GF-D8 (cell line): ENCODE results near the gene ACVR1B.

Experiments used
- DNase-seq: peaks from one replicate; lab custom pipeline; 2025; lab: John Stamatoyannopoulos, UW

Gene ACVR1B

GRCh38 chr12:52004042-52004648, 52.6 kb downstream of the ACVR1B start:
- no peak for DNase-seq

- no peak for DNase-seq
Measured at GRCh38 chr12:52005218-52005902, 53.9 kb downstream of the ACVR1B start.

- DNase-seq, result no peak
Measured at GRCh38 chr12:52005903-52006703, 54.6 kb downstream of the ACVR1B start.

- no peak for DNase-seq
Measured at GRCh38 chr12:52006726-52007157, 55.2 kb downstream of the ACVR1B start, which contains the start of gene TAMALIN. TAMALIN (plus strand) TSS chr12:52006946; CDS start chr12:52007020, 74 bp downstream.

DNA sequence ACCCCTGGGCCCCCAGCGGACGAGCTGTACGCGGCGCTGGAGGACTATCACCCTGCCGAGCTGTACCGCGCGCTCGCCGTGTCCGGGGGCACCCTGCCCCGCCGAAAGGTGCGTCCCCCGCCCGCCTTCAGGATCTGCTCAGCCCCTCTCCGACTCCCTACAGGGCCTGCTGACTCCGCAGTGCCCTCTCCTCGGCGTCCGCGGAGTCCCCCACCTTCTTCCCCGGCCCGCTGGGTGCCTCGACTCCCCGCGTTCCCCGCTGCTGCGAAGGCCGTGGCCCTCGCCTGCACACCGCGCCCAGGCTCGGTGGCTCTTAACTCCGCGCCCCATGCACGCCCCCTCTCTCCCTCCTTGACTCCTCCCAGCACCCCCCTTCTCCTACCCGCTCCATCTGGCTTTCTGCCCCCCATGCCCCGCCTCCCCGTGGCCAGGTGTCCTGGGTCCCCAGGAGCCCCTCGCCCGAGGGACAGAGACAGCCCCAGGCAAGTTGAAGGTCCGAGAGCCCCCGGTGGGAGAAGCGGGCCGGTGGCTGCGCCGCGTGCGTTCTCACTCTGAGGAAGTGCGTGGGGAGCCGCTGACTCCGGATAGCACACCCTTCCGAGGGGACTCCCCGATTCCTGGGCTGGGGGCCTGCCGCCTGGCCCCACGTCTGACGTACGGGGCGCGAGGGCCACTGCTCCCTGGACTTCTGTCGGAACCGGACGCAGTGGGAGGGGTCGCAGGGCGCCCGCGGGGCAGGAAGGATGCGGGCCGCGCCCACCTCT, 55.8 kb downstream of the ACVR1B start:
- DNase-seq, result no peak

DNA sequence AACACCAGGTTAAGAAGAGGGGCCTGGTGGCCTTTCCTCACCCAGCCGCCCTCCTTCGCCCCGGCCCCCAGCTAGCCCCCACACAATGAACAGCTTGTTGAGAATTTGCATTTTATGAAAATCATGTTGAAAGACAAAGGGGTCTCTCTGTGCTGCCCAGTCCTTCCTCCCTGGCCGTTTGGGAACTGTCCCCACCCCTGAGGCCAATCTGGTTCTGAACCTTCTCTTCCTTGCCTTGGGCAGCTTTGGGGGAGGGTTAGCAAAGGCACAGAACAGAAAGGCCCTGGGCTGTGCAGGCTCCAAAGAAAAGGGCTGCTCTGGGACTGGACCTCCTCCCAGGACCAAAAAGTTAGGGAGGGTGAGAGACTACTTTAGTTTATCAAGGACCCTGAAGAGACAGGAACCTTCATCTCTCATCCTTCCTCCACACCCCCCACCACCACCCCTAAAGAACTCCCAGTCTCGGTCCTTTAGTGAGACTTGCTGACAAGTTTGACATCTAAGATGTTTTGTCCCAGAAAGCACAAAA, 56.5 kb downstream of the ACVR1B start:
- no peak for DNase-seq

DNA sequence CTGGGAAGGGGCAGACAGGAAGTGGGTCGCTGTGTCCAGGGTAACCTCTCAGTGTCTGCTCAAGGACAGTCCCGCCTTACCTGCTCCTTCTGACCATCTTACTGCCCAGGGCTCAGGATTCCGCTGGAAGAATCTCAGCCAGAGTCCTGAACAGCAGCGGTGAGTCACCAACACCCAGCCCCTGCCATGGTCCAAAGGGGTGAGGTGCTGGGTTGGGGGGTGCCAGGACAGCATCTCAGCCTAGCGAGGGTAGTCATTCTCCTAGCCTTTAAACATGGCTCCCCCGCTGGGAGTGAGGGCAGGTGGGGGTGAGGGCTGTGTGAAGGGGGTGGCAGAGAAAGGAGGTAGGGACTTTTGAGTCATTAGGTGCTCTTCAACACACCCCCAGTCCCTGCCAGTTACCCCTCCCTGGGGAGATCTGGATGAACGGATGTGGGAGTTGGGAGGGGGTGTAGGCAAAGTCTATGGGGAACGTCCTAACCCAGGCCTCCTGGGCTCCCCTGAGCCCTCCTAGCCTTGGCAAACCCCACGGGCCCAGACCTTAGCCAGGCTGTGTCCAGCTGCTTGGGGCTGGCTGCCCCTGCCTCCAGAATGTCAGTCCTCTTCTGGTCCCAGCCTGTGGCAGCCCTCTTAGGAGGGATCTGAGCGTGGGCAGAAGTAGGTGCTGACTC, 57.7 kb downstream of the ACVR1B start:
- DNase-seq, result no peak

DNA sequence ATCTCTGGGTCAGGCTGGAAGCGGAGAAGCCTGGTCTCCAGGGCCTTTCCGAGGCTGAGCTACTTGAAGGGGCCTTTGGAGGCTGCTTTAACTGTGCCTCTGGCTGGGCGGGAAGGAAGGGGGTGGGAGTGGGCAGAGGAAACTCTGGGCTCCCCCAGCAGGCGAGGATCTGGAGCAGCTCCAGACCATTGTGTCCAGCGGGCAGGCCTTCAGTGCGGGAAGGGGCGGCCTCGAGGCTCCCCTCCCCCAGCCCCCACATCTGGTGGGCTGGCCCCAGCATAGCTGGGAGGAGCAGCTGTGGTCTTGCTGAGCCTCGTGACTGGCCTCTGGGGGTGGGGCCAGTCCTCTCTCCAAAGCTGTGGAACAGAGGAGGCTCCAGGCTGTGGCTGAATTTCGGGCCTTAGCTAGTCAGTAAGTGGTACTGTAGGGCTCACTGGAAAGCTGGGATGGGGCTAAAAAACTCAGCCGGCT, 58.7 kb downstream of the ACVR1B start:
- DNase-seq, result no peak

DNA sequence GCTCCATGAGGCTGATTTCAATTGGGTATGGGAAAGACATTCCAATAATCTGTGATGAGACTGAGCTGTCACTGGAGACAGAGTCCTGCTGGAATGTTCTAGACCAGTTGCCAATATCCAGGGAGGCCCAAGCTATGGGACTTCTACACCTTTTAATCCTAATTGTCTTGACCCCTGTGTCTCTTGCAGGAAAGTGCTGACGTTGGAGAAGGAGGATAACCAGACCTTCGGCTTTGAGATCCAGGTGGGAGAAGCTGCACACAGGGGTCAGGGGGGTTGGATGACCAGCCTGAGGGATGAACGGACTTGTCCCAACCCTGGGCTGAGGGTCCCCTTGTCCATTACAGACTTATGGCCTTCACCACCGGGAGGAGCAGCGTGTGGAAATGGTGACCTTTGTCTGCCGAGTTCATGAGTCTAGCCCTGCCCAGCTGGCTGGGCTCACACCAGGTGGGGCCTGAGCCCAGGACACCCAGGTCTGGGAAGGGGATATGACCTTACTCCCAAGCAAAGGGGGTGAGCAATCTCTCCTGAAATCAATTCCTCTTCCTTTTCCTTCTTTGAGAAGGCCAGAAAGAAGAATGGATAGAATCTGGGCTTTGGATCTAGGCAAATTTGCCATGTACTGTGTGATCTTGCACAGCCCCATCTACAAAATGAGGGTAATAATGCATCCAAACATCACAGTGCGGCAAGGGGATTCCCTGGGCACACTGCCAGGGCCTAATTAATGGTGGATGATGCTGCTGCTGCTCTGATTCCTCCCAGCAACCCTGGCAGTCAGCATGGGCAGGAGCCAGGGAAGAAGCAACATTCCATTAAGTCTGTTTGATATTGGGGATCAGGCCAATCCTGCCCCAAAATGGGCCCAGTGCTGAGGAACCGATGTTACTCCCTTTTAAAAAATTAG, 59.4 kb downstream of the ACVR1B start:
- no peak for DNase-seq

GRCh38 chr12:52011602-52012214, 60.2 kb downstream of the ACVR1B start:
- no peak for DNase-seq

GRCh38 chr12:52013626-52014310, 62.3 kb downstream of the ACVR1B start:
- no peak for DNase-seq

- DNase-seq, result no peak
Measured at GRCh38 chr12:52014567-52015530, 63.4 kb downstream of the ACVR1B start.

DNA sequence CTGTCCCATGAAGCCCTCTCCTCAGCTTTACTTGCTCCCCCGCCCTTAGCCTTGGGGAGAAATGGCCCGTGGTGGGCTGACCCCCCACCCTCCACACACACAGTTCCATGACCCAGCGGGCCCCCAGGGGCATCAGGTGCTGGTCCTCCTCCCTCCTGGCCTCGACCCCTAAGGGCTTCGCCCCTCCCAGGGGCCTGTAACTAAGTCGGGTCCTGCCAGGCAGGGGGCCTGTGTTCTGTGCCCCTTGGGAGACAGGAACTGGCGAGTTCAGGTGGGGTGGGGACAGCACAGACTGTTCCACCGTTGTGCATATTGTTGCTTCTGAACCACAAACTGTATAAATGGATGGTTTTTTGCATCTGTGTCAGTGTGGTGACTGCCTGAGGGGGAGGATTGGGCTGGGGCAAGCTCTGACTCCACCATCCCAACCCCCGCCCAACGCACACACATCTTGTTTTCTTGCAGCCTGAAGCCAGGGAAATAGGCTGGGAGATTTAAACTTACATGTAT, 64.1 kb downstream of the ACVR1B start:
- no peak for DNase-seq

GRCh38 chr12:52018433-52019112, 67.1 kb downstream of the ACVR1B start:
- DNase-seq, result no peak

GRCh38 chr12:52019113-52019770, 67.7 kb downstream of the ACVR1B start:
- no peak for DNase-seq

DNA sequence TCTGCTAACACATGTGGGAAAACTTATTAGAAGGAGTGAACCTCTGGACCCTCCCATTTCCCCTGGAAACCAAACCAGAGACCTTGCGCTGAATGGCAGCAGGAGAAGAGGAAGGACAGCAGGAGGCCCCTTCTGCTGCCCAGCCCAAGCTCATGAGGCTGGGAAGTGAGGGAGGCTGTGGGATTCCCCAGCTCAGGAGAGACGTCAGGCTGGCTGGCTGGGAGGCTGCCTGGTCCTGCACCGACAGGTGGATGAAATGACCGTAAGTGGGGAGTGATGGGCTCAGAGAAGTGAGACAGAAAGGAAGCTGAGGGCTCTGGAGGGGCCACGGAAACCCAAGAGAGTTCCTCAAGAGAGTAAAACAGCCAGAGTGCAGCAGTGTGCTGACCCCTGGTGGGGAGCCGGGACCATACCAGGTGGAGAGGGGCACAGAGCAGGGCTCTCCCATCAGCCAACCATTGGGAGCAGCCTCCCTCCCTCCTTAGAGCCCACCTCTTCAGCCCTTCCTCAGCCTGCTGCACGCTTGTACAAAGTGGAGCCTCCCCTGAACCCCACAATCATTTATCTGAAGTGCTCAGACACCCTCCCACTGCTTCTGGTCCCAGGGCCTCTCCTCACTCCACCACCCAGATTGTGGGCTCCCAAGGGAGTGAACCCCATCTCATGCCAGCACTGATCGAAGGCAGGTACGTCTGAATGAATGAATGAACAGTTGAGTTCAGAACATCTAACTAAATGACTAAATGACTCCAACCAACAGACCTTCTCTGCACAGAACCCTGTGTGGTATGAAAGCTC, 69.2 kb downstream of the ACVR1B start:
- DNase-seq, result peak; percentile 12
